Subcutaneous adipose tissue (tissue), 4 donors: Measurements from ENCODE around the gene PKLR. TPM values are rescaled to one million over a fixed set of nuclear protein-coding genes. Genes with fewer than 3 reads are reported as not detected.

Experiments used
- total RNA-seq, 4 donors: library from RNA; depleted of rRNA; stranded (reverse); fragments of >200 nt; gene quantifications; one replicate each; pipeline ENCODE4 v1.1.0, GENCODE V29; 2016
- TF ChIP-seq, protein P1 (sequence below): fragments of 450-650 bp; IDR thresholded peaks from one replicate; pipeline ENCODE4 v1.5.1; 2016; ENCODE audit warnings: low read depth, mild to moderate bottlenecking, control low read depth, antibody characterized with exemption, moderate library complexity

PKLR gene
- not detected for total RNA-seq

- TF ChIP-seq, protein P1, sequence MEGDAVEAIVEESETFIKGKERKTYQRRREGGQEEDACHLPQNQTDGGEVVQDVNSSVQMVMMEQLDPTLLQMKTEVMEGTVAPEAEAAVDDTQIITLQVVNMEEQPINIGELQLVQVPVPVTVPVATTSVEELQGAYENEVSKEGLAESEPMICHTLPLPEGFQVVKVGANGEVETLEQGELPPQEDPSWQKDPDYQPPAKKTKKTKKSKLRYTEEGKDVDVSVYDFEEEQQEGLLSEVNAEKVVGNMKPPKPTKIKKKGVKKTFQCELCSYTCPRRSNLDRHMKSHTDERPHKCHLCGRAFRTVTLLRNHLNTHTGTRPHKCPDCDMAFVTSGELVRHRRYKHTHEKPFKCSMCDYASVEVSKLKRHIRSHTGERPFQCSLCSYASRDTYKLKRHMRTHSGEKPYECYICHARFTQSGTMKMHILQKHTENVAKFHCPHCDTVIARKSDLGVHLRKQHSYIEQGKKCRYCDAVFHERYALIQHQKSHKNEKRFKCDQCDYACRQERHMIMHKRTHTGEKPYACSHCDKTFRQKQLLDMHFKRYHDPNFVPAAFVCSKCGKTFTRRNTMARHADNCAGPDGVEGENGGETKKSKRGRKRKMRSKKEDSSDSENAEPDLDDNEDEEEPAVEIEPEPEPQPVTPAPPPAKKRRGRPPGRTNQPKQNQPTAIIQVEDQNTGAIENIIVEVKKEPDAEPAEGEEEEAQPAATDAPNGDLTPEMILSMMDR: no peak
Observed at GRCh38 chr1:155301342-155301841, at the start of gene PKLR. Gene PKLR, minus strand, starts transcription at chr1:155301438. Its CDS starts 43 bp downstream, at chr1:155301395.

GRCh38 chr1:155342842-155343241, 41.6 kb upstream of the PKLR start:
- TF ChIP-seq, protein P1: no peak

DNA sequence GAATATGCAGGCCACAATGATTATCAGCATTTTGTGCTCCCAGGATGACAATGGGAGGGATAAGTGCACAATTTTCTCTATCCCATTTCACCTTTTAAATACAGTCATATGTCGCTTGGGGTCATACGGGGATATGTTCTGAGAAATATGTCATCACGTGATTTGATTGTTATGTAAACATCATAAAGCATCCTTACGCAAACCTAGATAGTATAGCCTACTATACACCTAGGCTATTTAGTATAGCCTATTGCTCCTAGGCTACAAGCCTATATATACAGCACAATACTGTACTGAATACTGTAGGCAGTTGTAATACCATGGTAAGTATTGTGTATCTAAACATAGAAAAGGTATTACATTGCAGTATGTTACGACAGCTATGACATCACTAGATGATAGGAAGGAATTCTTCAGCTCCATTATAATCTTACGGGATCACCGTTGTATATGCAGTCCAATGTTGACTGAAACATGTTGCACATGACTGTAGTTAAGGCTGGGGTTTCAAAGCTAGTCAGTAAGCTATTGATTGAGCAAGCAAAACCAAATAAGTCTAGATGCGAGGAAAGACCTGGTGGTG, 38.4 kb upstream of the PKLR start:
- TF ChIP-seq, protein P1: no peak

DNA sequence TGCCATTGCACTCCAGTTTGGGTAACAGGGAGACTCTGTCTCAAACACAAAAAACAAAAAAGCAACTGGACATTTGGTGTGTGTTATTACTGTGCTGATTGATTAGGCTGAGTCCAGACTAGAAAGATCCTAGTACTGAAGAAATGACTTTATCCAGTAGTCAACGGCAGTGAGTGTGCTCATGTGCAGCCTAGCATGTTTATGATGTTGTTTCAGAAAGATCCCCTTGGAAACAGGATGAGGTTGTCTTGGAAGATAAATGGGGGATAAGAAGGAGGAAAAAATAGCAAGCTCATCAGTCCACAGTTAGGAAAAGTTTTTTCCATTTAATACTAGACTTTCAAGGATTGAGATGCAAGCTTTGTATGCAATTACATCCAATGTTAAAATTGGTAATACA, 33.7 kb upstream of the PKLR start:
- TF ChIP-seq, protein P1: no peak

DNA sequence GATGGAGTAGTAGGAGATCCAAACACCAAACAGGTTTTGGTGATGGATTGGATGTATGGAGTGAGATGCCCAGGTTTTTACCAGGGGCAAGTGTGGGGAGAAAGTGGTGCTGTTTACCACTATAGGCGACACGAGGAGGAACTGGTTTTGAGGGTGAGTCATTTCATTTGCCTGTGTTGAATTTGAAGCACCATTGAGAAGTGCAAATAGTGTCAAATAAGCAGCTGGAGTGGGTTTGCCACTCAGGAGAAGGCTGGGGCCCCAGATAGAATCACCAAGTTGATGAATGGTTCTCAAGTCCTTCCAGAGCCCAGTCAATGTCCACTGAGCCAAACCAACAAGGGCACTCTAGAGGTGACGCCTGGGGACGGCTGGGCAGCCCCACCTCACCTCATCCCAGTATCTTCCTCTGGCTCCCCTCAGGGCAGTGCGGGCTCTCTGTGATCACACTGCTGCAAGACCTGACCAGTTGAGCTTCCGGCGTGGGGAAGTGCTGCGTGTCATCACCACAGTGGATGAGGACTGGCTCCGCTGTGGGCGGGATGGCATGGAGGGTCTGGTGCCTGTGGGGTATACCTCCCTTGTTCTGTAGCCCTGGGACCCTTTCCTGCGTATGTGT, 28.9 kb upstream of the PKLR start:
- TF ChIP-seq, protein P1: no peak

DNA sequence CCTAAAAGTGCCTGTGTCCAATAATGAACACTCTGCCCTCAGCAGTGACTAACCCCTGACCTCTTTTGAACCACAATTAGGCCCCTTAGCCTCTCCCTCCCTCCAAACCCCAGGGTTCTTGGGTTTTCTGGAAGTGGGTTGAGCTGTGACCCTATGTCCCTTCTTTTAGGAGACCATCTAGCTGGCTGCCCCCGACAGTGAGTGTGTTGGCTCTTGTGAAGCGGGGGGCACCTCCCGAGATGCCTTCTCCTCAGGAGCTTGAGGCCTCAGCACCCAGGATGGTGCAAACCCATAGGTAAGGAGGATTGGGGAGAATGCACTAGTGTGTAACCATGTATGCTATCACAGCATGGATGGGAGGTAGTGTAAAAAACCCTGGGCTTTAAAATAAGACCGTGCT, 26.7 kb upstream of the PKLR start:
- TF ChIP-seq, protein P1: no peak

DNA sequence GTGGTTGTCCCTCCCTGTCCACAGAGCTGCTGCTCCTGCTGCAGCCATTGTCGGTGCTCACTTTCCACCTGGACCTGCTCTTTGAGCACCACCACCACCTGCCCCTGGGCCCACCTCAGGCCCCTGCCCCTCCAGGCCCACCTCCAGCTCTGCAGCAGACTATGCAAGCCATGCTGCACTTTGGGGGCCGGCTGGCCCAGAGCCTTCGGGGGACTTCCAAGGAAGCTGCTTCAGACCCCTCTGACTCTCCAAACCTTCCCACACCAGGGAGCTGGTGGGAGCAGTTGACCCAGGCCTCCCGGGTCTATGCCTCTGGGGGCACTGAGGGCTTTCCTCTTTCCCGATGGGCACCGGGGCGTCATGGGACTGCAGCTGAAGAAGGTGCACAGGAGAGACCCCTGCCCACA, 25.4 kb upstream of the PKLR start:
- TF ChIP-seq, protein P1: no peak
